Effector memory CD4-positive, alpha-beta T cell (primary cell): Measurements from ENCODE around the gene FBXL22.

Experiments used
- DNase-seq, 3 donors: peaks; one replicate each; pipeline ENCODE4 v3.0.0-alpha.2; 2020
- H3K27ac ChIP-seq: 2 replicates; pipeline ENCODE4 v1.7.0; 2013; ENCODE audit warnings: mild to moderate bottlenecking, low read length, moderate library complexity; ENCODE audit not compliant: insufficient read depth, poor library complexity, severe bottlenecking
- H3K27me3 ChIP-seq: replicated peaks from 2 replicates; pipeline ENCODE4 v1.7.0; 2013; ENCODE audit warnings: mild to moderate bottlenecking, low read length; ENCODE audit not compliant: insufficient read depth, control insufficient read depth, poor library complexity, severe bottlenecking
- H3K36me3 ChIP-seq: 2 replicates; pipeline ENCODE4 v1.7.0; 2013; ENCODE audit warnings: mild to moderate bottlenecking, low read length, moderate library complexity; ENCODE audit not compliant: control insufficient read depth, insufficient read depth
- H3K4me1 ChIP-seq: 2 replicates; pipeline ENCODE4 v1.7.0; 2013; ENCODE audit warnings: low read length, mild to moderate bottlenecking; ENCODE audit not compliant: control insufficient read depth, insufficient read depth, poor library complexity, severe bottlenecking
- H3K4me3 ChIP-seq: 2 replicates; pipeline ENCODE4 v1.7.0; 2013; ENCODE audit warnings: low read length, low read depth, mild to moderate bottlenecking; ENCODE audit not compliant: insufficient read depth, poor library complexity, severe bottlenecking
- H3K9me3 ChIP-seq: 2 replicates; pipeline ENCODE4 v1.7.0; 2013; ENCODE audit warnings: mild to moderate bottlenecking, low read length, moderate library complexity; ENCODE audit not compliant: control insufficient read depth
- total RNA-seq, 3 donors: gene quantifications; one replicate each; lab custom pipeline; 2026; lab: John Stamatoyannopoulos, UW

The FBXL22 gene
- 1.7 to 2.9 (median 1.8) reads per million in 3 donors for total RNA-seq

- Histone ChIP-seq H3K36me3 (no peaks in the 10 kb centered on the region), H3K4me1 (peaks cover 23% of the 10 kb centered on the region), H3K27me3 (no peaks in the 10 kb centered on the region), H3K27ac (no peak within 1 kb of the TSS), H3K9me3 (no peaks in the 10 kb centered on the region), H3K4me3 (no peak within 1 kb of the TSS)
- no peak for DNase-seq
Observed at GRCh38 chr15:63597038-63597790, at the start of gene FBXL22. FBXL22 (plus strand) TSS chr15:63597387; CDS start chr15:63597393, 6 bp downstream.

- no peaks in the 10 kb centered on the region for H3K9me3 ChIP-seq
- DNase-seq: no peak
- H3K4me3 ChIP-seq: no peak overlapping the region
- no peaks in the 10 kb centered on the region for H3K27me3 ChIP-seq
- H3K4me1 ChIP-seq: peaks cover 3% of the 10 kb centered on the region
- peaks cover 22% of the 10 kb centered on the region for H3K36me3 ChIP-seq
- no peak overlapping the region for H3K27ac ChIP-seq
Observed at GRCh38 chr15:63551400-63551799, 45.8 kb upstream of the FBXL22 start.

GRCh38 chr15:63553388-63553791 lies 43.8 kb upstream of the FBXL22 start:
- H3K27me3 ChIP-seq: no peaks in the 10 kb centered on the region
- peaks cover 34% of the 10 kb centered on the region for H3K36me3 ChIP-seq
- no peak for DNase-seq
- no peaks in the 10 kb centered on the region for H3K9me3 ChIP-seq
- H3K4me1 ChIP-seq: peaks cover 3% of the 10 kb centered on the region
- H3K27ac ChIP-seq: peak overlapping the region; percentile 36
- H3K4me3 ChIP-seq: no peak overlapping the region

GRCh38 chr15:63554337-63554927 lies 42.8 kb upstream of the FBXL22 start:
- H3K4me1 ChIP-seq: peaks cover 3% of the 10 kb centered on the region
- no peaks in the 10 kb centered on the region for H3K27me3 ChIP-seq
- no peak overlapping the region for H3K4me3 ChIP-seq
- no peaks in the 10 kb centered on the region for H3K9me3 ChIP-seq
- no peak overlapping the region for H3K27ac ChIP-seq
- peaks cover 40% of the 10 kb centered on the region for H3K36me3 ChIP-seq
- no peak for DNase-seq

GRCh38 chr15:63555507-63555906 lies 41.7 kb upstream of the FBXL22 start:
- peaks cover 47% of the 10 kb centered on the region for H3K36me3 ChIP-seq
- H3K4me3 ChIP-seq: no peak overlapping the region
- H3K9me3 ChIP-seq: no peaks in the 10 kb centered on the region
- no peak for DNase-seq
- peaks cover 3% of the 10 kb centered on the region for H3K4me1 ChIP-seq
- H3K27ac ChIP-seq: no peak overlapping the region
- no peaks in the 10 kb centered on the region for H3K27me3 ChIP-seq

- Histone ChIP-seq H3K4me3 (no peak overlapping the region), H3K27ac (no peak overlapping the region), H3K4me1 (peaks cover 3% of the 10 kb centered on the region), H3K9me3 (no peaks in the 10 kb centered on the region), H3K36me3 (peaks cover 50% of the 10 kb centered on the region), H3K27me3 (no peaks in the 10 kb centered on the region)
- no peak for DNase-seq
Observed at GRCh38 chr15:63556246-63556645, 40.9 kb upstream of the FBXL22 start.

GRCh38 chr15:63556736-63557135 lies 40.5 kb upstream of the FBXL22 start:
- Histone ChIP-seq H3K36me3 (peaks cover 54% of the 10 kb centered on the region), H3K4me1 (peaks cover 3% of the 10 kb centered on the region), H3K27ac (no peak overlapping the region), H3K27me3 (no peaks in the 10 kb centered on the region), H3K4me3 (no peak overlapping the region), H3K9me3 (no peaks in the 10 kb centered on the region)
- no peak for DNase-seq

GRCh38 chr15:63559753-63560152 lies 37.4 kb upstream of the FBXL22 start:
- Histone ChIP-seq H3K27me3 (no peaks in the 10 kb centered on the region), H3K4me3 (no peak overlapping the region), H3K4me1 (peaks cover 3% of the 10 kb centered on the region), H3K9me3 (no peaks in the 10 kb centered on the region), H3K36me3 (peaks cover 76% of the 10 kb centered on the region), H3K27ac (no peak overlapping the region)
- DNase-seq: no peak

GRCh38 chr15:63560741-63561448 lies 36.3 kb upstream of the FBXL22 start:
- Histone ChIP-seq H3K4me1 (peaks cover 3% of the 10 kb centered on the region), H3K9me3 (no peaks in the 10 kb centered on the region), H3K27ac (no peak overlapping the region), H3K36me3 (peaks cover 76% of the 10 kb centered on the region), H3K4me3 (no peak overlapping the region), H3K27me3 (no peaks in the 10 kb centered on the region)
- no peak for DNase-seq

- DNase-seq: no peak
- Histone ChIP-seq H3K36me3 (peaks cover 49% of the 10 kb centered on the region), H3K27me3 (no peaks in the 10 kb centered on the region), H3K27ac (no peak overlapping the region), H3K4me1 (no peaks in the 10 kb centered on the region), H3K9me3 (no peaks in the 10 kb centered on the region), H3K4me3 (no peak overlapping the region)
Observed at GRCh38 chr15:63564093-63564492, 33.1 kb upstream of the FBXL22 start.
